Measurements from ENCODE around the gene MT1HL1. TPM values are rescaled to one million over a fixed set of nuclear protein-coding genes. Genes with fewer than 3 reads are reported as not detected.
"Not testable (repeated sequence)": the region's sequence is repeated elsewhere in the genome, so short reads cannot be mapped to it uniquely, and the experiment has no call there.

Gene MT1HL1
- total and polyA plus RNA-seq, 9 donors, result not detected

GRCh38 chr1:236981431-236981830 is 22.8 kb downstream of the MT1HL1 start:
- not testable (repeated sequence) for H3K27ac ChIP-seq (ENCODE audit: low read length); H3K9me3 ChIP-seq (replicated peaks; ENCODE audit: control insufficient read depth, low read depth, low read length); H3K36me3 ChIP-seq (ENCODE audit: control insufficient read depth, insufficient read depth, low read length); H3K27me3 ChIP-seq (ENCODE audit: control insufficient read depth, insufficient read depth, low read length); H3K4me1 ChIP-seq (ENCODE audit: control insufficient read depth, insufficient read depth, low read length); DNase-seq; H3K4me3 ChIP-seq (ENCODE audit: low read length)
- 97% methylated on average over 15 of the region's 20 CpGs for WGBS (ENCODE audit: insufficient coverage)

GRCh38 chr1:236980673-236981072 is 23.6 kb downstream of the MT1HL1 start:
- H3K36me3 ChIP-seq (ENCODE audit: control insufficient read depth, insufficient read depth, low read length), result no peaks in the 10 kb centered on the region
- no peak overlapping the region for H3K27ac ChIP-seq (ENCODE audit: low read length)
- H3K27me3 ChIP-seq (ENCODE audit: control insufficient read depth, insufficient read depth, low read length), result peaks cover 3% of the 10 kb centered on the region
- WGBS (ENCODE audit: insufficient coverage), result no CpG with 5 or more reads among the region's 6 CpGs
- DNase-seq, result peak; percentile 74
- H3K4me1 ChIP-seq (ENCODE audit: control insufficient read depth, insufficient read depth, low read length), result peaks cover 8% of the 10 kb centered on the region
- H3K4me3 ChIP-seq (ENCODE audit: low read length), result no peak overlapping the region
- H3K9me3 ChIP-seq (replicated peaks; ENCODE audit: control insufficient read depth, low read depth, low read length), result no peaks in the 10 kb centered on the region

- H3K27me3 ChIP-seq (ENCODE audit: control insufficient read depth, insufficient read depth, low read length), result peaks cover 3% of the 10 kb centered on the region
- peaks cover 8% of the 10 kb centered on the region for H3K4me1 ChIP-seq (ENCODE audit: control insufficient read depth, insufficient read depth, low read length)
- H3K4me3 ChIP-seq (ENCODE audit: low read length), result no peak overlapping the region
- H3K27ac ChIP-seq (ENCODE audit: low read length), result no peak overlapping the region
- H3K9me3 ChIP-seq (replicated peaks; ENCODE audit: control insufficient read depth, low read depth, low read length), result no peaks in the 10 kb centered on the region
- no peaks in the 10 kb centered on the region for H3K36me3 ChIP-seq (ENCODE audit: control insufficient read depth, insufficient read depth, low read length)
- peak; percentile 59 for DNase-seq
- 58% methylated on average over 4 of the region's 13 CpGs for WGBS (ENCODE audit: insufficient coverage)
These were observed 24.9 kb downstream of the MT1HL1 start for GRCh38 chr1:236979149-236979900.

GRCh38 chr1:236978740-236979139 is 25.5 kb downstream of the MT1HL1 start:
- no peak overlapping the region for H3K4me3 ChIP-seq (ENCODE audit: low read length)

GRCh38 chr1:236975461-236975860 is 28.8 kb downstream of the MT1HL1 start:
- Histone ChIP-seq H3K4me1 (ENCODE audit: control insufficient read depth, insufficient read depth, low read length) (peaks cover 6% of the 10 kb centered on the region), H3K27ac (ENCODE audit: low read length) (no peak overlapping the region), H3K27me3 (ENCODE audit: control insufficient read depth, insufficient read depth, low read length) (peaks cover 3% of the 10 kb centered on the region), H3K36me3 (ENCODE audit: control insufficient read depth, insufficient read depth, low read length) (no peaks in the 10 kb centered on the region), H3K4me3 (ENCODE audit: low read length) (no peak overlapping the region), H3K9me3 (replicated peaks; ENCODE audit: control insufficient read depth, low read depth, low read length) (no peaks in the 10 kb centered on the region)
- whole genome bisulfite sequencing (ENCODE audit: insufficient coverage), result 80% methylated on average over 1 of the region's 6 CpGs
- DNase-seq, result no peak

More at GRCh38 chr1:236978740-236979139, 25.5 kb downstream of the MT1HL1 start:
- Histone ChIP-seq H3K4me1 (ENCODE audit: control insufficient read depth, insufficient read depth, low read length) (peaks cover 8% of the 10 kb centered on the region), H3K9me3 (replicated peaks; ENCODE audit: control insufficient read depth, low read depth, low read length) (no peaks in the 10 kb centered on the region), H3K27ac (ENCODE audit: low read length) (no peak overlapping the region), H3K27me3 (ENCODE audit: control insufficient read depth, insufficient read depth, low read length) (peaks cover 3% of the 10 kb centered on the region), H3K36me3 (ENCODE audit: control insufficient read depth, insufficient read depth, low read length) (no peaks in the 10 kb centered on the region)
- DNase-seq, result no peak
- WGBS (ENCODE audit: insufficient coverage), result 75% methylated on average over 8 of the region's 14 CpGs

- not testable (repeated sequence) for H3K27ac ChIP-seq (ENCODE audit: low read length); DNase-seq; H3K4me3 ChIP-seq (ENCODE audit: low read length); H3K27me3 ChIP-seq (ENCODE audit: control insufficient read depth, insufficient read depth, low read length); H3K36me3 ChIP-seq (ENCODE audit: control insufficient read depth, insufficient read depth, low read length); H3K9me3 ChIP-seq (replicated peaks; ENCODE audit: control insufficient read depth, low read depth, low read length); H3K4me1 ChIP-seq (ENCODE audit: control insufficient read depth, insufficient read depth, low read length)
- 89% methylated on average over 4 of the region's 5 CpGs for WGBS (ENCODE audit: insufficient coverage)
These were observed 30.2 kb downstream of the MT1HL1 start for GRCh38 chr1:236974025-236974424.

GRCh38 chr1:236966636-236967035 is 37.6 kb downstream of the MT1HL1 start:
- H3K27ac ChIP-seq (ENCODE audit: low read length), result no peak overlapping the region
- H3K4me3 ChIP-seq (ENCODE audit: low read length), result no peak overlapping the region
- 90% methylated on average over 3 of the region's 6 CpGs for WGBS (ENCODE audit: insufficient coverage)
- no peak for DNase-seq
- H3K9me3 ChIP-seq (replicated peaks; ENCODE audit: control insufficient read depth, low read depth, low read length), result no peaks in the 10 kb centered on the region
- H3K36me3 ChIP-seq (ENCODE audit: control insufficient read depth, insufficient read depth, low read length), result no peaks in the 10 kb centered on the region
- no peaks in the 10 kb centered on the region for H3K4me1 ChIP-seq (ENCODE audit: control insufficient read depth, insufficient read depth, low read length)
- H3K27me3 ChIP-seq (ENCODE audit: control insufficient read depth, insufficient read depth, low read length), result no peaks in the 10 kb centered on the region

GRCh38 chr1:236963920-236964319 is 40.3 kb downstream of the MT1HL1 start:
- no peak for DNase-seq
- Histone ChIP-seq H3K4me1 (ENCODE audit: control insufficient read depth, insufficient read depth, low read length) (no peaks in the 10 kb centered on the region), H3K9me3 (replicated peaks; ENCODE audit: control insufficient read depth, low read depth, low read length) (no peaks in the 10 kb centered on the region), H3K4me3 (ENCODE audit: low read length) (no peak overlapping the region), H3K27ac (ENCODE audit: low read length) (no peak overlapping the region), H3K27me3 (ENCODE audit: control insufficient read depth, insufficient read depth, low read length) (no peaks in the 10 kb centered on the region), H3K36me3 (ENCODE audit: control insufficient read depth, insufficient read depth, low read length) (no peaks in the 10 kb centered on the region)
- WGBS (ENCODE audit: insufficient coverage), result 60% methylated on average over 1 of the region's 2 CpGs

GRCh38 chr1:236959112-236959511 is 45.1 kb downstream of the MT1HL1 start:
- no peak for DNase-seq
- WGBS (ENCODE audit: insufficient coverage), result no CpG with 5 or more reads among the region's 2 CpGs

GRCh38 chr1:236957235-236957634 is 47.0 kb downstream of the MT1HL1 start:
- DNase-seq, result no peak

More at GRCh38 chr1:236959112-236959511, 45.1 kb downstream of the MT1HL1 start:
- no peaks in the 10 kb centered on the region for H3K9me3 ChIP-seq (replicated peaks; ENCODE audit: control insufficient read depth, low read depth, low read length)
- H3K4me3 ChIP-seq (ENCODE audit: low read length), result no peak overlapping the region
- H3K27me3 ChIP-seq (ENCODE audit: control insufficient read depth, insufficient read depth, low read length), result no peaks in the 10 kb centered on the region
- no peaks in the 10 kb centered on the region for H3K4me1 ChIP-seq (ENCODE audit: control insufficient read depth, insufficient read depth, low read length)
- no peaks in the 10 kb centered on the region for H3K36me3 ChIP-seq (ENCODE audit: control insufficient read depth, insufficient read depth, low read length)
- H3K27ac ChIP-seq (ENCODE audit: low read length), result no peak overlapping the region

More at GRCh38 chr1:236957235-236957634, 47.0 kb downstream of the MT1HL1 start:
- peaks cover 5% of the 10 kb centered on the region for H3K4me1 ChIP-seq (ENCODE audit: control insufficient read depth, insufficient read depth, low read length)
- no peaks in the 10 kb centered on the region for H3K36me3 ChIP-seq (ENCODE audit: control insufficient read depth, insufficient read depth, low read length)
- H3K27me3 ChIP-seq (ENCODE audit: control insufficient read depth, insufficient read depth, low read length), result no peaks in the 10 kb centered on the region
- no peaks in the 10 kb centered on the region for H3K9me3 ChIP-seq (replicated peaks; ENCODE audit: control insufficient read depth, low read depth, low read length)
- no peak overlapping the region for H3K27ac ChIP-seq (ENCODE audit: low read length)
- H3K4me3 ChIP-seq (ENCODE audit: low read length), result no peak overlapping the region
- 53% methylated on average over 3 of the region's 5 CpGs for WGBS (ENCODE audit: insufficient coverage)

All from muscle of leg (tissue), 11 donors.